ENCODE measurements around the gene RB1.
"Not testable (repeated sequence)": the region's sequence is repeated elsewhere in the genome, so short reads cannot be mapped to it uniquely, and the experiment has no call there.

RB1 gene

DNA sequence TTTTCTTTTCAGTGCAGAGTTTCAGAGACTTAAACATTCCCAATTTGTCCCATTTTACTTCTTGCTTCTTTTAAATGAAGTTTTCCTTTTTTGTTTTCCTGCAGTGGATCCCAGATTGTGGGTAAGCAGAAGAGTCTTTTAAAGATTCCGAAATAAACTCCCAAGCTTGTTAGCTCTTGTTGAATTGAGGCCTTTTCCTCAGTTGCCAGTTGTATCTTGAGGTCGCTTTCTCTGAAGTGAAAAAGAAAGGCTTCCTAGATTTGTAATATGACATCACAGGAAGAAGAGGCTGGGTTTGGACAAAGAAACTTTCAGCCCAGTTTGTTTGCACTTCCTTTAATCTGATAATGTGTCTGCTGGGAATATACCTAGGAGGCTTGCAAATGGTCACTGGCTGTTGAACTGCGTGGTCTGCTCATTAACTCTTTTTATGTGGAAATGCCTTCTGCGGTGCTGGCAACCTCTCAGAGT lies 109.4 kb downstream of the RB1 start, which contains the start of gene LPAR6:
Gene LPAR6, minus strand, starts transcription at position 233 of the 471 bp plus-strand sequence. CDS start 690 bp downstream, outside the sequence.
- peak within 1 kb of the TSS; percentile 88 for H3K27ac Mint-ChIP-seq
- H3K4me1 Mint-ChIP-seq (ENCODE audit: low read depth), result no peaks in the 10 kb centered on the region
- no peaks in the 10 kb centered on the region for H3K27me3 Mint-ChIP-seq
- peak within 1 kb of the TSS; percentile 83 for H3K4me3 Mint-ChIP-seq
- H3K9me3 Mint-ChIP-seq, result peaks cover 12% of the 10 kb centered on the region
- peaks cover 70% of the 10 kb centered on the region for H3K36me3 Mint-ChIP-seq (ENCODE audit: low read depth)
- intact Hi-C loops (cut with micrococcal nuclease), result loop anchor here (5.0 kb wide), 1 partner anchor 79 kb away; no protein-coding TSS in a partner anchor

DNA sequence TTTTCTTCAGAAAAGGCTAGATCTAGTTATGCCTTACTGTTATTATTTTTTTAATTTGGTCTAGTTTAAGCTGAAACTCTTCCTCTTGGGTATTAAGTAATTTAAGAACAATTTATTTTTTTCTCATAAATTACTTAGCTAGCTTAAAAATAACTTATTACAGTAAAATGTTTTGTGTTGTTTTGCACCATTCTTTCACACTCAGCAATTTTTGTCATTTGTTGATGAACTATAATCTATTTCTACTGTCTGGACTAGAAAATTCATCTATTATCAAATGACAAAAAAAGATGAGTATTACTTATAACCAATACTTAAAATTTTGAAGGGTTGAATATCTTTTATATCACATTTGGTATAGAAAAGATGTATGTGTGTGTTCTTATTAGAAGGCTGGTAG lies 111.0 kb downstream of the RB1 start:
- Mint-ChIP-seq H3K27ac (no peak overlapping the region), H3K9me3 (peaks cover 28% of the 10 kb centered on the region), H3K4me3 (no peak overlapping the region), H3K27me3 (no peaks in the 10 kb centered on the region), H3K36me3 (ENCODE audit: low read depth) (peaks cover 70% of the 10 kb centered on the region), H3K4me1 (ENCODE audit: low read depth) (peaks cover 13% of the 10 kb centered on the region)
- intact Hi-C loops (cut with micrococcal nuclease), result loop anchor here (5.0 kb wide), 1 partner anchor 78 kb away; no protein-coding TSS in a partner anchor

GRCh38 chr13:48415516-48415915 lies 112.0 kb downstream of the RB1 start:
- Mint-ChIP-seq H3K4me3 (no peak overlapping the region), H3K4me1 (ENCODE audit: low read depth) (peaks cover 23% of the 10 kb centered on the region)
- intact Hi-C loops (cut with micrococcal nuclease), result no loop called here

GRCh38 chr13:48422003-48422402 lies 118.5 kb downstream of the RB1 start:
- intact Hi-C loops (cut with micrococcal nuclease); H3K27me3 Mint-ChIP-seq; H3K27ac Mint-ChIP-seq; H3K4me3 Mint-ChIP-seq: not testable (repeated sequence)
- H3K4me1 Mint-ChIP-seq (ENCODE audit: low read depth), result peaks cover 32% of the 10 kb centered on the region
- peaks cover 47% of the 10 kb centered on the region for H3K9me3 Mint-ChIP-seq
- peaks cover 50% of the 10 kb centered on the region for H3K36me3 Mint-ChIP-seq (ENCODE audit: low read depth)

More at GRCh38 chr13:48415516-48415915, 112.0 kb downstream of the RB1 start:
- Mint-ChIP-seq H3K27ac (no peak overlapping the region), H3K9me3 (peaks cover 31% of the 10 kb centered on the region), H3K27me3 (no peaks in the 10 kb centered on the region), H3K36me3 (ENCODE audit: low read depth) (peaks cover 63% of the 10 kb centered on the region)

DNA sequence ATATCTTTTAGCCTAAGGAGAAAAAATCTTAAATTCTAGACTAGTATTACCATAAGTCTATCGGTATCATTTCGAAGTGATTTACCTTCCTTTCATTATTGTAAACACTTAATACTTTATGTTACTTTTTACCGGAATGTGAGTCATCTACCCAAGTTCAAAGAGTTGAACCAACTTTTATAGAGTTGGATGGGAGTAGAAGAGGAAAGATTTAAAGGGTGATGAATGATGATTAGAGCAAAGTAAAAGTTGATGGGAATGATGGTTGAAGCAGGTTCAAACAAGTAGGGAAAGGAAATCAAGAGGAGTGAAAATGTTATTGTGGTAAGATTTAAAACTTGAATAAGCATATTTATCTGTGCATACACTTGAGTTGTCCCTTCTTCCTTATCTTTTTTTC lies 120.7 kb downstream of the RB1 start:
- Mint-ChIP-seq H3K36me3 (ENCODE audit: low read depth) (peaks cover 32% of the 10 kb centered on the region), H3K27ac (no peak overlapping the region), H3K9me3 (peaks cover 26% of the 10 kb centered on the region), H3K4me1 (ENCODE audit: low read depth) (peaks cover 22% of the 10 kb centered on the region), H3K4me3 (no peak overlapping the region), H3K27me3 (no peaks in the 10 kb centered on the region)
- intact Hi-C loops (cut with micrococcal nuclease), result no loop called here

DNA sequence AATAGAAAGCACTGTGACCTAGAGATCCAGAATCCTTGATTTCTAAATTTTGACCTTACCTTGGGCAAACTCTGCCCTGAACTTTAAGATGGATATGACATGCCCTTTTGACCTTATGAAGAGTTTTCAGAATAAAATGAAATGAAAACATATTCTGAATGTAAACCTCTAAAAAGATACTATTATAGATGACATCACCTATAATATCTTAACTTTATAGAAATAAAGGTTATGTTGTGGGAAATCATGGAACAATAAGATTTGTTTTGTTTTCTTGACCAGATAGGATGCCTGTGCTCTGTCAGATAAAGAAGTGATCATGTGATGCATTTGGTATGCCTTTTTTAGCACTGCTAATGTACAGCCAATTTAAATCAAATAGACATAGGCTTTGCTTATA lies 122.5 kb downstream of the RB1 start:
- Mint-ChIP-seq H3K9me3 (peaks cover 20% of the 10 kb centered on the region), H3K27ac (no peak overlapping the region), H3K4me3 (no peak overlapping the region), H3K36me3 (ENCODE audit: low read depth) (peaks cover 30% of the 10 kb centered on the region), H3K27me3 (no peaks in the 10 kb centered on the region), H3K4me1 (ENCODE audit: low read depth) (peaks cover 6% of the 10 kb centered on the region)
- intact Hi-C loops (cut with micrococcal nuclease), result no loop called here

DNA sequence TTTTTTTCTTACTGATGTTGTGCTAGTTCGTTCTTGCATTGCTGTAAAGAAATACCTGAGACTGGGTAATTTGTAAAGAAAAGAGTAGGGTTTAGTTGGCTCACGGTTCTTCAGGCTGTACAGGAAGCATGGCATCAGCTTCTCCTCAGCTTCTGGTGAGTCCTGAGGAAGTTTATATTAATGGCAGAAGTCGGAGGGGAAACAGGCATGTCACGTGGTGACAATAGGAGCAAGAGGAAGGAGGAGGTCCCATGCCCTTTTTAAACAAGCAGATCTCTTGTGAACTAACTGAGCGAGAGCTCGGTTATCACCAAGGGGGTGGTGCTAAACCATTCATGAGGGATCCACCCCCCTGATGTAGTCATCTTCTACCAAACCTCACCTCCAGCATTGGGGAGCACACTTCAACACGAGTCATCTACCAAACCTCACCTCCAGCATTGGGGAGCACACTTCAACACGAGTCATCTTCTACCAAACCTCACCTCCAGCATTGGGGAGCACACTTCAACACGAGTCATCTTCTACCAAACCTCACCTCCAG lies 123.3 kb downstream of the RB1 start:
- Mint-ChIP-seq H3K4me1 (ENCODE audit: low read depth) (peaks cover 13% of the 10 kb centered on the region), H3K36me3 (ENCODE audit: low read depth) (peaks cover 30% of the 10 kb centered on the region), H3K9me3 (peaks cover 15% of the 10 kb centered on the region)
- intact Hi-C loops (cut with micrococcal nuclease); H3K27me3 Mint-ChIP-seq; H3K4me3 Mint-ChIP-seq; H3K27ac Mint-ChIP-seq: not testable (repeated sequence)

DNA sequence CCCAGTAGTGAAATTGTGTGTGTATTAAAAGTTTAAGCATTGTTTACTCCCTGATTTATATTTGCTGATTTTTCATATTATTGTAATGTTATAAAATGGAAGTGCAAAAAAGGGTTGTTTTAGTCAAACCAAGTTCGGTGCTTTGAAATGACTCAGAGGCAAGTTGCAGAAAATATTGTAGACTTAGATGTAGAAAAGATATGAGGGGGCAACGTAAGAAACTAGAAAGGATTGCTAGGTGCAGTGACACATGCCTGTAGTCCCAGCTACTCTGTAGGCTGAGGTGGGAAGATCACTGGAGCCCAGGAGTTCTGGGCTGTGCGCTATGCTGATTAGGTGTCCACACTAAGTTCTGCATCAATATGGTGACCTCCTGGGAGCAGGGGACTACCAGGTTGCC lies 125.5 kb downstream of the RB1 start:
- Mint-ChIP-seq H3K4me3 (no peak overlapping the region), H3K27ac (no peak overlapping the region), H3K27me3 (no peaks in the 10 kb centered on the region), H3K9me3 (peaks cover 8% of the 10 kb centered on the region), H3K36me3 (ENCODE audit: low read depth) (peaks cover 29% of the 10 kb centered on the region), H3K4me1 (ENCODE audit: low read depth) (peaks cover 21% of the 10 kb centered on the region)
- intact Hi-C loops (cut with micrococcal nuclease), result no loop called here

- H3K4me3 Mint-ChIP-seq, result no peak overlapping the region
- peaks cover 8% of the 10 kb centered on the region for H3K9me3 Mint-ChIP-seq
- peaks cover 29% of the 10 kb centered on the region for H3K36me3 Mint-ChIP-seq (ENCODE audit: low read depth)
- H3K4me1 Mint-ChIP-seq (ENCODE audit: low read depth), result peaks cover 29% of the 10 kb centered on the region
- H3K27me3 Mint-ChIP-seq, result no peaks in the 10 kb centered on the region
- intact Hi-C loops (cut with micrococcal nuclease), result no loop called here
- peak overlapping the region; percentile 34 for H3K27ac Mint-ChIP-seq
Observed at GRCh38 chr13:48429886-48430285, 126.3 kb downstream of the RB1 start.

DNA sequence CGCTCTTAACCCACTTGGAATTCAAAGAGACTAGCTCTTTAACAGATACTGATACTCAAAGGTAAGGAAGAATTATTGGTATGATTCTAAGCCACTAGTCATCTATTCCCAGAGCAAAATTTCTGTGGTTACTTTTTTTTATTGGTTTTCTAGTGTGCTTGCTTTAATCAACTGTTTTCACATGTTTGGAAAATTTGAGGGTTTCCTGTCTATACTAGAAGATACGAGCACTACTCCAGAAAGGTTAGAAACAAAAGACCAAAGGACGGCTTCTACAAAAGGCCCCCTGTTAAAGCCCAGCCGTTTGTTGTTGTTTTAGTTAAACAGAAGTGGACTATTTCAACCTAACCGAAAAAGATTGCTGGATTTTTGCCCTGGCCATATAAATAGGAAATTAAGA lies 127.9 kb downstream of the RB1 start:
- Mint-ChIP-seq H3K27ac (peak overlapping the region; percentile 63), H3K36me3 (ENCODE audit: low read depth) (peaks cover 35% of the 10 kb centered on the region)

DNA sequence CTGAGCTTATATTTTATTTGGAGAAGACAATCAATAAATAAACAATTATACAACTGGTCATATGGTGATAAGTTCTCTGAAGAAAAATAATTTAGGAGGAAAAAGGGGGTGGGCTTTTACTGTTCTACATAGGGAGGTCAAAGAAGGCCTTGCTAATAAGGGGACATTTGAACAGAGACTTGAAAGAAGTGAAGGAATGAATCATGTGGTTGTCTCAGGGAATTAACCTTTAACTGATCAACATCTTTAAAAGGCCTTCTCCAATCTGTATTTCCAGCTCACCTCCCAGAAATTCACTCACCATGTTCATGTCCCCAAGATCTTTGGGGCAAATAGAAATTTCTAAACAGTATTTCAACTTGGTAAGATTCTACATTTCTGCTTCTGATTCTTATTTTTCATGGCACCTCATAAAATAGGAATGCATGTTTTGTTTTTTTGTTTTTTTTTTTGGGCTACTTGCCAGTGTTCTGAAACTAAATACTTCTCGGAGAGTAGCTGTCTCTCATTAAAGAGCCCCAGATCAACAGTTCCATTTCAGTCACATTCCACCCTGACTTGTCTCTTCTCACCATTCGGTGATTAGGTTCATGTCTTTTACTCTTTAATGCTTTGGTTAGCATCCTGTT lies 128.6 kb downstream of the RB1 start:
- Mint-ChIP-seq H3K4me1 (ENCODE audit: low read depth) (peaks cover 44% of the 10 kb centered on the region), H3K4me3 (no peak overlapping the region), H3K36me3 (ENCODE audit: low read depth) (peaks cover 29% of the 10 kb centered on the region), H3K27me3 (no peaks in the 10 kb centered on the region), H3K9me3 (peaks cover under 1% of the 10 kb centered on the region), H3K27ac (peak overlapping the region; percentile 63)
- intact Hi-C loops (cut with micrococcal nuclease), result no loop called here

More for the DNA sequence above, 127.9 kb downstream of the RB1 start:
- peaks cover 44% of the 10 kb centered on the region for H3K4me1 Mint-ChIP-seq (ENCODE audit: low read depth)
- H3K9me3 Mint-ChIP-seq, result peaks cover 7% of the 10 kb centered on the region
- no peaks in the 10 kb centered on the region for H3K27me3 Mint-ChIP-seq
- intact Hi-C loops (cut with micrococcal nuclease), result no loop called here
- no peak overlapping the region for H3K4me3 Mint-ChIP-seq

GRCh38 chr13:48434200-48434599 lies 130.6 kb downstream of the RB1 start:
- intact Hi-C loops (cut with micrococcal nuclease), result no loop called here
- no peaks in the 10 kb centered on the region for H3K27me3 Mint-ChIP-seq
- H3K27ac Mint-ChIP-seq, result peak overlapping the region; percentile 93
- H3K9me3 Mint-ChIP-seq, result no peaks in the 10 kb centered on the region
- no peak overlapping the region for H3K4me3 Mint-ChIP-seq
- H3K36me3 Mint-ChIP-seq (ENCODE audit: low read depth), result peaks cover 31% of the 10 kb centered on the region
- H3K4me1 Mint-ChIP-seq (ENCODE audit: low read depth), result peaks cover 61% of the 10 kb centered on the region

DNA sequence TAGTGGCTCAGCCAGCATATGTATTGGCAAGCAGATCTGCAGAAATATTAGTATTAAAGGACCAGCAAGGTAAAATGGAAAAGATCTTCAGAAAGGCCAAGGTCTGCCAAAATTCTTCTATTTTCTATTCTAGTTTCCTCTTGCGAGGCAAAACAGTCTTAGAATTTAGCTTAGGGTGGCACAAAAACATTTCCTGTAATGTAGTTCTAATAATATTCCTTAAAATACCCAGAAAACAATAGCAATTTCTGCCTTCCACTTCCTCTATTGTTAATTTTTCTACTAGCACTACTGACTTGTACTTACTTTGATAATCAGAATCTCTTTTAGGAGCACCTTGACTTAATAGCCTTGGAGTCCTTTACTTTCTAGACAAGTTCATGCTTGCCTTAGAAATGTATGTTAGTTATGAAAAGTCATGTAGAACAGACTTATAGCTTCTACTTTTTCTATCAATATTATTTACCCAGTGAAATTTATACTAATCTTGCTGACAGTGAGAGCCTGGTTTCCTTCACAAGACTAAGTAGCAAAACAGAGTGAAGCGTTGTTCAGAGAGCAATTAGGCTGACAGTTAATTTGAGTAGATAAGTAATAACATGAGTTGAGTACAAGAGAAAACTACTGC lies 133.2 kb downstream of the RB1 start:
- peaks cover 28% of the 10 kb centered on the region for H3K36me3 Mint-ChIP-seq (ENCODE audit: low read depth)

GRCh38 chr13:48437371-48437770 lies 133.8 kb downstream of the RB1 start:
- Mint-ChIP-seq H3K27ac (peak overlapping the region; percentile 93), H3K9me3 (no peaks in the 10 kb centered on the region), H3K27me3 (no peaks in the 10 kb centered on the region), H3K36me3 (ENCODE audit: low read depth) (peaks cover 22% of the 10 kb centered on the region), H3K4me3 (no peak overlapping the region), H3K4me1 (ENCODE audit: low read depth) (peaks cover 48% of the 10 kb centered on the region)
- intact Hi-C loops (cut with micrococcal nuclease), result loop anchor here (5.0 kb wide), 2 partner anchors 35 to 40 kb away; no protein-coding TSS in a partner anchor

More for the DNA sequence above, 133.2 kb downstream of the RB1 start:
- no peaks in the 10 kb centered on the region for H3K9me3 Mint-ChIP-seq
- peaks cover 54% of the 10 kb centered on the region for H3K4me1 Mint-ChIP-seq (ENCODE audit: low read depth)
- no peaks in the 10 kb centered on the region for H3K27me3 Mint-ChIP-seq
- intact Hi-C loops (cut with micrococcal nuclease), result loop anchor here (5.0 kb wide), 2 partner anchors 34 to 41 kb away; no protein-coding TSS in a partner anchor
- H3K27ac Mint-ChIP-seq, result peak overlapping the region; percentile 93
- H3K4me3 Mint-ChIP-seq, result peak overlapping the region; percentile 55

Data from dendritic cell treated with granulocyte-macrophage colony-stimulating factor and Interleukin-4, amounts not matched to agents 40 ng/mL and 50 ng/mL, for 4 days (primary cell).